Muscle of back (tissue), 11 donors: ENCODE measurements around the gene CNIH1. TPM values are rescaled to one million over a fixed set of nuclear protein-coding genes. Genes with fewer than 3 reads are reported as not detected.
A peak's percentile ranks its signal among the peaks of the same experiment; 100 is the strongest.
"Not testable (repeated sequence)": the region's sequence is repeated elsewhere in the genome, so short reads cannot be mapped to it uniquely, and the experiment has no call there.

Source experiments
- DNase-seq, 3 donors: peaks; one replicate each; pipeline versions ENCODE4 v3.0.0 to v3.0.0-alpha.2; 2013
- polyA plus RNA-seq, 10 donors: library from polyadenylated mRNA; unstranded; fragments of 120-200 nt; gene quantifications; one replicate each; pipeline ENCODE4 v1.2.1, GENCODE V29; 2013; ENCODE audit not compliant: insufficient read length in 10 of 10

CNIH1 gene
- polyA plus RNA-seq, 10 donors = 164 to 221 (median 192) TPM

GRCh38 chr14:54472315-54472714, 31.1 kb upstream of the CNIH1 start:
- no peak for DNase-seq

- no peak for DNase-seq
Measured at GRCh38 chr14:54471641-54472040, 30.5 kb upstream of the CNIH1 start.

GRCh38 chr14:54470701-54471100, 29.5 kb upstream of the CNIH1 start:
- DNase-seq = no peak

- DNase-seq = no peak
Measured at GRCh38 chr14:54467280-54467679, 26.1 kb upstream of the CNIH1 start.

- DNase-seq = no peak
Measured at GRCh38 chr14:54465654-54466053, 24.5 kb upstream of the CNIH1 start.

GRCh38 chr14:54462048-54462447, 20.9 kb upstream of the CNIH1 start:
- no peak for DNase-seq

GRCh38 chr14:54459106-54459505, 17.9 kb upstream of the CNIH1 start:
- no peak for DNase-seq

- not testable (repeated sequence) for DNase-seq
Measured at GRCh38 chr14:54458536-54458935, 17.4 kb upstream of the CNIH1 start.

GRCh38 chr14:54457609-54457996, 16.4 kb upstream of the CNIH1 start:
- DNase-seq = no peak

- DNase-seq = not testable (repeated sequence)
Measured at GRCh38 chr14:54456820-54457608, 15.8 kb upstream of the CNIH1 start.

- no peak for DNase-seq
Measured at GRCh38 chr14:54455363-54455762, 14.2 kb upstream of the CNIH1 start.

GRCh38 chr14:54453990-54454389, 12.8 kb upstream of the CNIH1 start:
- DNase-seq = not testable (repeated sequence)

- DNase-seq = no peak
Measured at GRCh38 chr14:54453252-54453651, 12.1 kb upstream of the CNIH1 start.

- DNase-seq = no peak
Measured at GRCh38 chr14:54451961-54452360, 10.8 kb upstream of the CNIH1 start.

- no peak for DNase-seq
Measured at GRCh38 chr14:54451121-54451601, 10.0 kb upstream of the CNIH1 start.

- DNase-seq = peak in 1 of 3 donors; percentile 24
Measured at GRCh38 chr14:54450535-54450934, 9.4 kb upstream of the CNIH1 start.

GRCh38 chr14:54447231-54447692, 6.1 kb upstream of the CNIH1 start:
- DNase-seq = peak in 1 of 3 donors; percentile 14

- peak in 1 of 3 donors; percentile 19 for DNase-seq
Measured at GRCh38 chr14:54446161-54446693, 5.1 kb upstream of the CNIH1 start.

- peak in 2 of 3 donors; percentile 33 to 59 for DNase-seq
Measured at GRCh38 chr14:54444681-54445080, 3.5 kb upstream of the CNIH1 start.

GRCh38 chr14:54443981-54444380, 2.8 kb upstream of the CNIH1 start:
- peak in 2 of 3 donors; percentile 18 to 60 for DNase-seq

GRCh38 chr14:54442961-54443360, 1.8 kb upstream of the CNIH1 start:
- DNase-seq = not testable (repeated sequence)

GRCh38 chr14:54440476-54440872, 700 bp downstream of the CNIH1 start:
- peak in 1 of 3 donors; percentile 8 for DNase-seq

- DNase-seq = no peak
Measured at GRCh38 chr14:54440037-54440436, 1.1 kb downstream of the CNIH1 start.
